GM20000 (cell line): ENCODE data around the gene CA9.

Experiments
- DNase-seq: peaks from one replicate; pipeline ENCODE4 v3.0.0; 2012; ENCODE audit warnings: low spot score
- CTCF ChIP-seq: IDR thresholded peaks from 2 replicates; pipeline ENCODE4 v1.5.1; 2012; ENCODE audit warnings: mild to moderate bottlenecking, control low read depth; ENCODE audit errors: extremely low read depth, missing control alignments

The CA9 gene

GRCh38 chr9:35695943-35696401 is 22.2 kb downstream of the CA9 start:
- TF ChIP-seq CTCF, result no peak

GRCh38 chr9:35696520-35697215 is 22.9 kb downstream of the CA9 start:
- peak; percentile 93 for TF ChIP-seq CTCF
- peak; percentile 85 for DNase-seq

More at GRCh38 chr9:35695943-35696401, 22.2 kb downstream of the CA9 start:
- DNase-seq, result no peak

- DNase-seq, result no peak
- TF ChIP-seq CTCF, result no peak
Observed at GRCh38 chr9:35697486-35697885, 23.8 kb downstream of the CA9 start.

GRCh38 chr9:35698231-35698630 is 24.5 kb downstream of the CA9 start:
- TF ChIP-seq CTCF, result no peak
- no peak for DNase-seq

- no peak for TF ChIP-seq CTCF
- no peak for DNase-seq
Observed at GRCh38 chr9:35700031-35700430, 26.3 kb downstream of the CA9 start.

GRCh38 chr9:35700942-35701341 is 27.2 kb downstream of the CA9 start:
- no peak for DNase-seq
- no peak for TF ChIP-seq CTCF

- DNase-seq, result no peak
Observed at GRCh38 chr9:35702696-35703095, 29.0 kb downstream of the CA9 start.

More at GRCh38 chr9:35702696-35703095, 29.0 kb downstream of the CA9 start:
- TF ChIP-seq CTCF, result no peak
